Retinal pigment epithelial cell (primary cell): Measurements from ENCODE around the gene TARS1.

Experiments used
- DNase-seq: peaks from one replicate; pipeline ENCODE4 v3.0.0-alpha.2; 2010; ENCODE audit warnings: low read depth
- H3K4me3 ChIP-seq: 2 replicates; pipeline ENCODE4 v1.5.1; 2011; ENCODE audit warnings: mild to moderate bottlenecking, low read length, control low read depth, moderate library complexity
- CTCF ChIP-seq: conservative IDR thresholded peaks from 2 replicates; pipeline ENCODE4 v1.5.1; 2011; ENCODE audit warnings: low read depth, low read length, control low read depth, inconsistent platforms

The TARS1 gene

GRCh38 chr5:33457817-33458216 is 17.1 kb downstream of the TARS1 start:
- H3K4me3 ChIP-seq, result no peak overlapping the region
- TF ChIP-seq CTCF, result no peak
- no peak for DNase-seq

GRCh38 chr5:33460210-33460609 is 19.4 kb downstream of the TARS1 start:
- no peak overlapping the region for H3K4me3 ChIP-seq
- no peak for TF ChIP-seq CTCF
- no peak for DNase-seq

GRCh38 chr5:33462456-33462855 is 21.7 kb downstream of the TARS1 start:
- no peak overlapping the region for H3K4me3 ChIP-seq
- DNase-seq, result no peak
- no peak for TF ChIP-seq CTCF

GRCh38 chr5:33465120-33465519 is 24.4 kb downstream of the TARS1 start:
- no peak for TF ChIP-seq CTCF
- DNase-seq, result no peak
- no peak overlapping the region for H3K4me3 ChIP-seq

- DNase-seq, result no peak
- H3K4me3 ChIP-seq, result no peak overlapping the region
Measured at GRCh38 chr5:33468775-33469435, 28.1 kb downstream of the TARS1 start.

GRCh38 chr5:33470544-33470943 is 29.8 kb downstream of the TARS1 start:
- H3K4me3 ChIP-seq, result no peak overlapping the region
- TF ChIP-seq CTCF, result peak; percentile 64
- DNase-seq, result no peak

More at GRCh38 chr5:33468775-33469435, 28.1 kb downstream of the TARS1 start:
- no peak for TF ChIP-seq CTCF

- TF ChIP-seq CTCF, result no peak
- no peak overlapping the region for H3K4me3 ChIP-seq
- DNase-seq, result no peak
Measured at GRCh38 chr5:33472805-33473409, 32.1 kb downstream of the TARS1 start.
